Measurements from ENCODE around the gene CHRNA5. TPM values are rescaled to one million over a fixed set of nuclear protein-coding genes. Genes with fewer than 3 reads are reported as not detected.
"Not testable (repeated sequence)": the region's sequence is repeated elsewhere in the genome, so short reads cannot be mapped to it uniquely, and the experiment has no call there.

The CHRNA5 gene
- total and polyA plus RNA-seq, 4 donors: 0.99 to 2.9 (median 2.1) TPM

GRCh38 chr15:78598348-78598747 lies 33.0 kb downstream of the CHRNA5 start:
- WGBS (ENCODE audit: insufficient coverage): 40% methylated on average over 1 of the region's 3 CpGs
- H3K9me3 ChIP-seq (ENCODE audit: control insufficient read depth, insufficient read depth, low read length): no peaks in the 10 kb centered on the region
- H3K27ac ChIP-seq (ENCODE audit: low read depth, low read length): no peak overlapping the region
- DNase-seq (ENCODE audit: low read depth in 4 of 6, low spot score in 6 of 6): no peak
- H3K4me1 ChIP-seq (ENCODE audit: control insufficient read depth, insufficient read depth, low read length): no peaks in the 10 kb centered on the region
- no peak overlapping the region for H3K4me3 ChIP-seq (ENCODE audit: low read depth, low read length)
- no peaks in the 10 kb centered on the region for H3K36me3 ChIP-seq (ENCODE audit: control insufficient read depth, insufficient read depth, low read length)
- H3K27me3 ChIP-seq (ENCODE audit: control insufficient read depth, insufficient read depth, low read length): no peaks in the 10 kb centered on the region

GRCh38 chr15:78599189-78599588 lies 33.9 kb downstream of the CHRNA5 start:
- DNase-seq (ENCODE audit: low read depth in 4 of 6, low spot score in 6 of 6): no peak
- Histone ChIP-seq H3K27ac (ENCODE audit: low read depth, low read length) (no peak overlapping the region), H3K9me3 (ENCODE audit: control insufficient read depth, insufficient read depth, low read length) (no peaks in the 10 kb centered on the region), H3K4me1 (ENCODE audit: control insufficient read depth, insufficient read depth, low read length) (no peaks in the 10 kb centered on the region), H3K4me3 (ENCODE audit: low read depth, low read length) (no peak overlapping the region), H3K27me3 (ENCODE audit: control insufficient read depth, insufficient read depth, low read length) (no peaks in the 10 kb centered on the region), H3K36me3 (ENCODE audit: control insufficient read depth, insufficient read depth, low read length) (no peaks in the 10 kb centered on the region)

- H3K36me3 ChIP-seq (ENCODE audit: control insufficient read depth, insufficient read depth, low read length): no peaks in the 10 kb centered on the region
- no peak overlapping the region for H3K27ac ChIP-seq (ENCODE audit: low read depth, low read length)
- DNase-seq (ENCODE audit: low read depth in 4 of 6, low spot score in 6 of 6): peak in 1 of 6 donors; percentile 69
- H3K27me3 ChIP-seq (ENCODE audit: control insufficient read depth, insufficient read depth, low read length): no peaks in the 10 kb centered on the region
- H3K4me3 ChIP-seq (ENCODE audit: low read depth, low read length): no peak overlapping the region
- H3K4me1 ChIP-seq (ENCODE audit: control insufficient read depth, insufficient read depth, low read length): no peaks in the 10 kb centered on the region
- 65% methylated on average over 2 of the region's 3 CpGs for WGBS (ENCODE audit: insufficient coverage)
- no peaks in the 10 kb centered on the region for H3K9me3 ChIP-seq (ENCODE audit: control insufficient read depth, insufficient read depth, low read length)
These were observed 38.1 kb downstream of the CHRNA5 start for GRCh38 chr15:78603467-78603866.

- no CpG with 5 or more reads among the region's 2 CpGs for WGBS (ENCODE audit: insufficient coverage)
- H3K4me3 ChIP-seq (ENCODE audit: low read depth, low read length): no peak overlapping the region
- no peaks in the 10 kb centered on the region for H3K4me1 ChIP-seq (ENCODE audit: control insufficient read depth, insufficient read depth, low read length)
- no peaks in the 10 kb centered on the region for H3K9me3 ChIP-seq (ENCODE audit: control insufficient read depth, insufficient read depth, low read length)
- H3K36me3 ChIP-seq (ENCODE audit: control insufficient read depth, insufficient read depth, low read length): no peaks in the 10 kb centered on the region
- DNase-seq (ENCODE audit: low read depth in 4 of 6, low spot score in 6 of 6): no peak
- no peaks in the 10 kb centered on the region for H3K27me3 ChIP-seq (ENCODE audit: control insufficient read depth, insufficient read depth, low read length)
- no peak overlapping the region for H3K27ac ChIP-seq (ENCODE audit: low read depth, low read length)
These were observed 39.1 kb downstream of the CHRNA5 start for GRCh38 chr15:78604420-78604819.

GRCh38 chr15:78605201-78605600 lies 39.9 kb downstream of the CHRNA5 start:
- no peak overlapping the region for H3K27ac ChIP-seq (ENCODE audit: low read depth, low read length)
- no peak overlapping the region for H3K4me3 ChIP-seq (ENCODE audit: low read depth, low read length)
- H3K27me3 ChIP-seq (ENCODE audit: control insufficient read depth, insufficient read depth, low read length): no peaks in the 10 kb centered on the region
- H3K4me1 ChIP-seq (ENCODE audit: control insufficient read depth, insufficient read depth, low read length): no peaks in the 10 kb centered on the region
- no peaks in the 10 kb centered on the region for H3K36me3 ChIP-seq (ENCODE audit: control insufficient read depth, insufficient read depth, low read length)
- WGBS (ENCODE audit: insufficient coverage): 97% methylated on average over 5 of the region's 5 CpGs
- DNase-seq (ENCODE audit: low read depth in 4 of 6, low spot score in 6 of 6): no peak
- no peaks in the 10 kb centered on the region for H3K9me3 ChIP-seq (ENCODE audit: control insufficient read depth, insufficient read depth, low read length)

GRCh38 chr15:78605680-78606079 lies 40.4 kb downstream of the CHRNA5 start:
- no peaks in the 10 kb centered on the region for H3K27me3 ChIP-seq (ENCODE audit: control insufficient read depth, insufficient read depth, low read length)
- H3K4me1 ChIP-seq (ENCODE audit: control insufficient read depth, insufficient read depth, low read length): no peaks in the 10 kb centered on the region
- H3K36me3 ChIP-seq (ENCODE audit: control insufficient read depth, insufficient read depth, low read length): no peaks in the 10 kb centered on the region
- H3K9me3 ChIP-seq (ENCODE audit: control insufficient read depth, insufficient read depth, low read length): no peaks in the 10 kb centered on the region
- H3K27ac ChIP-seq (ENCODE audit: low read depth, low read length): no peak overlapping the region
- WGBS (ENCODE audit: insufficient coverage): 63% methylated on average over 1 of the region's 4 CpGs
- no peak overlapping the region for H3K4me3 ChIP-seq (ENCODE audit: low read depth, low read length)
- DNase-seq (ENCODE audit: low read depth in 4 of 6, low spot score in 6 of 6): no peak

GRCh38 chr15:78609551-78609950 lies 44.2 kb downstream of the CHRNA5 start:
- no CpG with 5 or more reads among the region's 3 CpGs for WGBS (ENCODE audit: insufficient coverage)
- not testable (repeated sequence) for H3K27ac ChIP-seq (ENCODE audit: low read depth, low read length); H3K4me1 ChIP-seq (ENCODE audit: control insufficient read depth, insufficient read depth, low read length); H3K36me3 ChIP-seq (ENCODE audit: control insufficient read depth, insufficient read depth, low read length); H3K4me3 ChIP-seq (ENCODE audit: low read depth, low read length); DNase-seq (ENCODE audit: low read depth in 4 of 6, low spot score in 6 of 6); H3K27me3 ChIP-seq (ENCODE audit: control insufficient read depth, insufficient read depth, low read length); H3K9me3 ChIP-seq (ENCODE audit: control insufficient read depth, insufficient read depth, low read length)

GRCh38 chr15:78614021-78614420 lies 48.7 kb downstream of the CHRNA5 start:
- H3K36me3 ChIP-seq (ENCODE audit: control insufficient read depth, insufficient read depth, low read length): peaks cover 5% of the 10 kb centered on the region
- H3K9me3 ChIP-seq (ENCODE audit: control insufficient read depth, insufficient read depth, low read length): no peaks in the 10 kb centered on the region
- H3K4me1 ChIP-seq (ENCODE audit: control insufficient read depth, insufficient read depth, low read length): peaks cover 1% of the 10 kb centered on the region
- 56% methylated on average over 1 of the region's 3 CpGs for WGBS (ENCODE audit: insufficient coverage)
- DNase-seq (ENCODE audit: low read depth in 4 of 6, low spot score in 6 of 6): peak in 1 of 6 donors; percentile 77
- peaks cover 5% of the 10 kb centered on the region for H3K27me3 ChIP-seq (ENCODE audit: control insufficient read depth, insufficient read depth, low read length)
- no peak overlapping the region for H3K4me3 ChIP-seq (ENCODE audit: low read depth, low read length)
- no peak overlapping the region for H3K27ac ChIP-seq (ENCODE audit: low read depth, low read length)

- DNase-seq (ENCODE audit: low read depth in 4 of 6, low spot score in 6 of 6): no peak
- 39% methylated on average over 2 of the region's 3 CpGs for WGBS (ENCODE audit: insufficient coverage)
- H3K27ac ChIP-seq (ENCODE audit: low read depth, low read length): no peak overlapping the region
These were observed 49.9 kb downstream of the CHRNA5 start for GRCh38 chr15:78615151-78615589.

GRCh38 chr15:78616506-78616905 lies 51.2 kb downstream of the CHRNA5 start:
- Histone ChIP-seq H3K27me3 (ENCODE audit: control insufficient read depth, insufficient read depth, low read length) (peaks cover 27% of the 10 kb centered on the region), H3K4me1 (ENCODE audit: control insufficient read depth, insufficient read depth, low read length) (peaks cover 17% of the 10 kb centered on the region), H3K4me3 (ENCODE audit: low read depth, low read length) (no peak overlapping the region), H3K27ac (ENCODE audit: low read depth, low read length) (no peak overlapping the region), H3K9me3 (ENCODE audit: control insufficient read depth, insufficient read depth, low read length) (no peaks in the 10 kb centered on the region), H3K36me3 (ENCODE audit: control insufficient read depth, insufficient read depth, low read length) (peaks cover 5% of the 10 kb centered on the region)
- 95% methylated on average over 2 of the region's 2 CpGs for WGBS (ENCODE audit: insufficient coverage)
- DNase-seq (ENCODE audit: low read depth in 4 of 6, low spot score in 6 of 6): no peak

More at GRCh38 chr15:78615151-78615589, 49.9 kb downstream of the CHRNA5 start:
- H3K4me3 ChIP-seq (ENCODE audit: low read depth, low read length): no peak overlapping the region
- peaks cover 5% of the 10 kb centered on the region for H3K36me3 ChIP-seq (ENCODE audit: control insufficient read depth, insufficient read depth, low read length)
- peaks cover 16% of the 10 kb centered on the region for H3K27me3 ChIP-seq (ENCODE audit: control insufficient read depth, insufficient read depth, low read length)
- peaks cover 13% of the 10 kb centered on the region for H3K4me1 ChIP-seq (ENCODE audit: control insufficient read depth, insufficient read depth, low read length)
- H3K9me3 ChIP-seq (ENCODE audit: control insufficient read depth, insufficient read depth, low read length): no peaks in the 10 kb centered on the region

Data from spinal cord (tissue), 10 donors.